ENCODE results near the gene AKR1B15. TPM values are rescaled to one million over a fixed set of nuclear protein-coding genes. Genes with fewer than 3 reads are reported as not detected.

The AKR1B15 gene
- total RNA-seq, 2 donors from 2014 or later: 1.0 TPM; not detected in 1

Other genes with a start within 250 kb of the AKR1B15 start
- gene SLC35B4, start 232.2 kb upstream of the AKR1B15 start, total RNA-seq: 10 to 100 TPM in 1 of 2 donors, 1 to 10 TPM in 1; 6.4 to 20.6 TPM
- gene AKR1B1, start 90.0 kb upstream of the AKR1B15 start, total RNA-seq: 10 to 100 TPM; 30.5 to 75.0 TPM
- 1 to 10 TPM in 1 of 2 donors, not detected in 1; 1.7 TPM for gene AKR1B10, start 21.5 kb upstream of the AKR1B15 start, total RNA-seq
- 10 to 100 TPM; 18.3 to 18.7 TPM for gene BPGM, start 97.7 kb downstream of the AKR1B15 start, total RNA-seq
- gene CALD1, start 230.5 kb downstream of the AKR1B15 start, total RNA-seq: 100 to 1,000 TPM; 307 to 314 TPM